M059J (cell line): ENCODE results near the gene DGKG. TPM values are rescaled to one million over a fixed set of nuclear protein-coding genes. Genes with fewer than 3 reads are reported as not detected.

ENCODE experiments used
- DNase-seq: peaks from one replicate; pipeline ENCODE4 v3.0.0-alpha.2; 2012; ENCODE audit warnings: low read depth
- total RNA-seq: library from RNA; depleted of rRNA; stranded (reverse); fragments of >200 nt; shearing (Covaris generic); gene quantifications from 2 replicates; pipeline ENCODE4 v1.2.3, GENCODE V29; 2014

DGKG gene
- total RNA-seq, 1 experiment from 2014 or later, result 16.7 TPM

GRCh38 chr3:186319945-186320344, 42.1 kb downstream of the DGKG start:
- DNase-seq, result no peak

GRCh38 chr3:186318135-186318534, 43.9 kb downstream of the DGKG start:
- peak; percentile 68 for DNase-seq

- no peak for DNase-seq
Observed at GRCh38 chr3:186317478-186317877, 44.6 kb downstream of the DGKG start.

GRCh38 chr3:186316666-186317260, 45.3 kb downstream of the DGKG start:
- peak; percentile 70 for DNase-seq

- DNase-seq, result peak; percentile 86
Observed at GRCh38 chr3:186315581-186316354, 46.3 kb downstream of the DGKG start.

GRCh38 chr3:186314896-186315295, 47.1 kb downstream of the DGKG start:
- no peak for DNase-seq

GRCh38 chr3:186311441-186311840, 50.6 kb downstream of the DGKG start:
- DNase-seq, result no peak

- no peak for DNase-seq
Observed at GRCh38 chr3:186308549-186308948, 53.5 kb downstream of the DGKG start.

- DNase-seq, result peak; percentile 55
Observed at GRCh38 chr3:186307594-186308221, 54.3 kb downstream of the DGKG start.

GRCh38 chr3:186305286-186305685, 56.7 kb downstream of the DGKG start:
- DNase-seq, result no peak

- DNase-seq, result no peak
Observed at GRCh38 chr3:186303965-186304364, 58.1 kb downstream of the DGKG start.

- no peak for DNase-seq
Observed at GRCh38 chr3:186299327-186299726, 62.7 kb downstream of the DGKG start.

- DNase-seq, result no peak
Observed at GRCh38 chr3:186298876-186299275, 63.2 kb downstream of the DGKG start.

GRCh38 chr3:186290796-186291195, 71.2 kb downstream of the DGKG start:
- peak; percentile 42 for DNase-seq

GRCh38 chr3:186287711-186288110, 74.3 kb downstream of the DGKG start:
- peak; percentile 87 for DNase-seq

GRCh38 chr3:186286114-186286513, 75.9 kb downstream of the DGKG start:
- DNase-seq, result peak; percentile 74

GRCh38 chr3:186284661-186285060, 77.4 kb downstream of the DGKG start:
- DNase-seq, result no peak

GRCh38 chr3:186284349-186284652, 77.7 kb downstream of the DGKG start:
- no peak for DNase-seq

- DNase-seq, result peak; percentile 88
Observed at GRCh38 chr3:186283651-186284348, 78.2 kb downstream of the DGKG start.

GRCh38 chr3:186283096-186283495, 78.9 kb downstream of the DGKG start:
- DNase-seq, result peak; percentile 40

GRCh38 chr3:186281176-186281575, 80.9 kb downstream of the DGKG start:
- peak; percentile 93 for DNase-seq

- peak; percentile 20 for DNase-seq
Observed at GRCh38 chr3:186280737-186281136, 81.3 kb downstream of the DGKG start.
